ENCODE data around the gene CES2.

The CES2 gene

GRCh38 chr16:66945939-66946338 lies 10.6 kb downstream of the CES2 start:
- TF ChIP-seq, protein P1, sequence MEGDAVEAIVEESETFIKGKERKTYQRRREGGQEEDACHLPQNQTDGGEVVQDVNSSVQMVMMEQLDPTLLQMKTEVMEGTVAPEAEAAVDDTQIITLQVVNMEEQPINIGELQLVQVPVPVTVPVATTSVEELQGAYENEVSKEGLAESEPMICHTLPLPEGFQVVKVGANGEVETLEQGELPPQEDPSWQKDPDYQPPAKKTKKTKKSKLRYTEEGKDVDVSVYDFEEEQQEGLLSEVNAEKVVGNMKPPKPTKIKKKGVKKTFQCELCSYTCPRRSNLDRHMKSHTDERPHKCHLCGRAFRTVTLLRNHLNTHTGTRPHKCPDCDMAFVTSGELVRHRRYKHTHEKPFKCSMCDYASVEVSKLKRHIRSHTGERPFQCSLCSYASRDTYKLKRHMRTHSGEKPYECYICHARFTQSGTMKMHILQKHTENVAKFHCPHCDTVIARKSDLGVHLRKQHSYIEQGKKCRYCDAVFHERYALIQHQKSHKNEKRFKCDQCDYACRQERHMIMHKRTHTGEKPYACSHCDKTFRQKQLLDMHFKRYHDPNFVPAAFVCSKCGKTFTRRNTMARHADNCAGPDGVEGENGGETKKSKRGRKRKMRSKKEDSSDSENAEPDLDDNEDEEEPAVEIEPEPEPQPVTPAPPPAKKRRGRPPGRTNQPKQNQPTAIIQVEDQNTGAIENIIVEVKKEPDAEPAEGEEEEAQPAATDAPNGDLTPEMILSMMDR (conservative IDR thresholded peaks at IDR 0.05; ENCODE audit: low read depth, low read length) = no peak
- DNase-seq (ENCODE audit: low read depth) = no peak
- H3K4me3 ChIP-seq (ENCODE audit: low read length) = no peak overlapping the region

- TF ChIP-seq, protein P1 (conservative IDR thresholded peaks at IDR 0.05; ENCODE audit: low read depth, low read length) = no peak
- no peak for DNase-seq (ENCODE audit: low read depth)
- no peak overlapping the region for H3K4me3 ChIP-seq (ENCODE audit: low read length)
These were observed 11.2 kb downstream of the CES2 start for GRCh38 chr16:66946541-66946940.

- TF ChIP-seq, protein P1 (conservative IDR thresholded peaks at IDR 0.05; ENCODE audit: low read depth, low read length) = no peak
- DNase-seq (ENCODE audit: low read depth) = no peak
- H3K4me3 ChIP-seq (ENCODE audit: low read length) = no peak overlapping the region
These were observed 11.6 kb downstream of the CES2 start for GRCh38 chr16:66946974-66947301.

- H3K4me3 ChIP-seq (ENCODE audit: low read length) = peak overlapping the region; percentile 46
- no peak for DNase-seq (ENCODE audit: low read depth)
- TF ChIP-seq, protein P1 (conservative IDR thresholded peaks at IDR 0.05; ENCODE audit: low read depth, low read length) = peak; percentile 89
These were observed 12.2 kb downstream of the CES2 start for GRCh38 chr16:66947302-66948065.

DNA sequence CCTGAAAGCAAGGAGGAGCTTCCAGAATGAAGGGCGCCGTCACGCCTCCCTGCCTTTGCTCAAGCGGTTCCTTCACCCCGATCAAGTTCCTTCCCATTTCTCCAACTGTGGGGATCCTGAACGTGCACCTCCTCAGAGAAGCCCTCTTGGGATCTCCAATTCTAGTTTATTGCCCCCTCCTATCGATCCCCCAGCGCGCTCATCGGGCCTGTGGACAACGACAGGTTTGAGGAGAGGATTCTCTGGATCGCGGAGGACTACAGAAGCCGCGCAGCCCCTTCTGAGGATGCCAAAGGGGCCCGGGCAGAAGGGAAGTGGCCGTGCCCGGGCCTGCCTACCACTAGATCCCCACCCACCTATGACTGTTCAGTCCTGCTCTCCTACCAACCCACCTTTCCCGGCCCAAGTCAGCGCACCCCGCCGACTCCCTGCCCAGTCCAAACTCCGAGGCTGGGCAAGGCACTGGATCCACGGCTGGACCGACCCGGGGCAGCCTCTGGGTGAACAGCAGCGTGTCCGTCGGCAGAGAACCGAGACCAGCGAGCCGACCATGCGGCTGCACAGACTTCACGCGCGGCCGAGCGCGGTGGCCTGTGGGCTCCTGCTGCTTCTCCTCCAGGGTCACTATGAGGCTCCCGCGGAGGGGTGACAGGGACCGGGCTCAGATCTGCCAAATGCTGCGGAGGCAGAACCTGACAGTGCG lies 13.0 kb downstream of the CES2 start:
- H3K4me3 ChIP-seq (ENCODE audit: low read length) = peak overlapping the region; percentile 46
- TF ChIP-seq, protein P1 (conservative IDR thresholded peaks at IDR 0.05; ENCODE audit: low read depth, low read length) = no peak
- no peak for DNase-seq (ENCODE audit: low read depth)

GRCh38 chr16:66948837-66949225 lies 13.5 kb downstream of the CES2 start:
- no peak for DNase-seq (ENCODE audit: low read depth)
- TF ChIP-seq, protein P1 (conservative IDR thresholded peaks at IDR 0.05; ENCODE audit: low read depth, low read length) = no peak
- no peak overlapping the region for H3K4me3 ChIP-seq (ENCODE audit: low read length)

- no peak overlapping the region for H3K4me3 ChIP-seq (ENCODE audit: low read length)
- TF ChIP-seq, protein P1 (conservative IDR thresholded peaks at IDR 0.05; ENCODE audit: low read depth, low read length) = no peak
- DNase-seq (ENCODE audit: low read depth) = no peak
These were observed 14.2 kb downstream of the CES2 start for GRCh38 chr16:66949472-66949871.
